GM21390 (cell line): ENCODE data around the gene CYP2S1.
"Not testable (repeated sequence)": the region's sequence is repeated elsewhere in the genome, so short reads cannot be mapped to it uniquely, and the experiment has no call there.

Source experiments
- ATAC-seq: cut with Tn5 transposase; IDR thresholded peaks from one replicate; pipeline ENCODE4 v1.9.1; 2021; ENCODE audit not compliant: unreplicated experiment

The CYP2S1 gene

GRCh38 chr19:41192574-41193429 lies at the start of gene CYP2S1:
Gene CYP2S1, plus strand, starts transcription at chr19:41193219. Its CDS starts 46 bp downstream, at chr19:41193265.
- ATAC-seq: no peak

- no peak for ATAC-seq
These were observed 48.6 kb upstream of the CYP2S1 start for GRCh38 chr19:41144403-41144802.

GRCh38 chr19:41149831-41150230 lies 43.2 kb upstream of the CYP2S1 start:
- ATAC-seq: no peak

GRCh38 chr19:41150986-41151385 lies 42.0 kb upstream of the CYP2S1 start:
- not testable (repeated sequence) for ATAC-seq

GRCh38 chr19:41154060-41154459 lies 39.0 kb upstream of the CYP2S1 start:
- no peak for ATAC-seq

- no peak for ATAC-seq
These were observed 36.8 kb upstream of the CYP2S1 start for GRCh38 chr19:41156207-41156606.

GRCh38 chr19:41159881-41160280 lies 33.1 kb upstream of the CYP2S1 start:
- ATAC-seq: no peak

- no peak for ATAC-seq
These were observed 31.1 kb upstream of the CYP2S1 start for GRCh38 chr19:41161903-41162302.

GRCh38 chr19:41166944-41167804 lies 25.8 kb upstream of the CYP2S1 start:
- ATAC-seq: no peak

- no peak for ATAC-seq
These were observed 20.5 kb upstream of the CYP2S1 start for GRCh38 chr19:41172297-41173164.

- no peak for ATAC-seq
These were observed 18.6 kb upstream of the CYP2S1 start for GRCh38 chr19:41174297-41174928.

GRCh38 chr19:41175801-41176777 lies 16.9 kb upstream of the CYP2S1 start:
- no peak for ATAC-seq

GRCh38 chr19:41180173-41180572 lies 12.8 kb upstream of the CYP2S1 start:
- not testable (repeated sequence) for ATAC-seq

GRCh38 chr19:41186971-41187883 lies 5.8 kb upstream of the CYP2S1 start:
- ATAC-seq: no peak

GRCh38 chr19:41187884-41188279 lies 5.1 kb upstream of the CYP2S1 start:
- no peak for ATAC-seq

- no peak for ATAC-seq
These were observed 3.5 kb upstream of the CYP2S1 start for GRCh38 chr19:41189425-41190065.

GRCh38 chr19:41193430-41194156 lies 574 bp downstream of the CYP2S1 start:
- no peak for ATAC-seq
